Measurements from ENCODE around the gene CPT2. TPM values are rescaled to one million over a fixed set of nuclear protein-coding genes. Genes with fewer than 3 reads are reported as not detected.

Gene CPT2
- total RNA-seq, 4 donors from 2014 or later, result 20.0 to 37.3 (median 27.1) TPM

GRCh38 chr1:53172426-53173128 lies 24.0 kb upstream of the CPT2 start:
- H3K4me1 ChIP-seq, result peaks cover 0 to 30% (median 0%) of the 10 kb centered on the region in 3 donors
- WGBS, 2 donors, result 19 to 39% methylated on average over 6 of the region's 6 CpGs
- no peak overlapping the region for H3K4me3 ChIP-seq
- no peaks in the 10 kb centered on the region for H3K36me3 ChIP-seq
- TF ChIP-seq POLR2A (IDR thresholded peaks at IDR 0.05), result no peak
- TF ChIP-seq CTCF (IDR thresholded peaks at IDR 0.05), result no peak
- H3K27me3 ChIP-seq, result peaks cover 0 to 4% (median 0%) of the 10 kb centered on the region in 4 donors
- H3K9me3 ChIP-seq, result no peaks in the 10 kb centered on the region
- intact Hi-C loops (cut with DNase I), result no loop called here
- peak overlapping the region in 3 of 4 donors; percentile 0 to 47 (median 39) for H3K27ac ChIP-seq
- no peak for DNase-seq

GRCh38 chr1:53174971-53175913 lies 21.4 kb upstream of the CPT2 start:
- Histone ChIP-seq H3K36me3 (no peaks in the 10 kb centered on the region), H3K4me1 (peaks cover 0 to 30% (median 0%) of the 10 kb centered on the region in 3 donors), H3K27me3 (peaks cover 0 to 4% (median 0%) of the 10 kb centered on the region in 4 donors), H3K9me3 (no peaks in the 10 kb centered on the region), H3K4me3 (no peak overlapping the region), H3K27ac (peak overlapping the region in 1 of 4 donors; percentile 0)
- DNase-seq, result no peak
- intact Hi-C loops (cut with DNase I), result no loop called here
- TF ChIP-seq POLR2A (IDR thresholded peaks at IDR 0.05) (no peak), CTCF (IDR thresholded peaks at IDR 0.05) (no peak)
- WGBS, 2 donors, result 59 to 64% methylated on average over 9 of the region's 10 CpGs

- WGBS, 2 donors, result 42 to 53% methylated on average over 10 of the region's 10 CpGs
- Histone ChIP-seq H3K36me3 (no peaks in the 10 kb centered on the region), H3K4me1 (peaks cover 0 to 29% (median 0%) of the 10 kb centered on the region in 3 donors), H3K4me3 (no peak overlapping the region), H3K27ac (peak overlapping the region in 2 of 4 donors; percentile 63 to 76), H3K27me3 (peaks cover 0 to 4% (median 0%) of the 10 kb centered on the region in 4 donors), H3K9me3 (no peaks in the 10 kb centered on the region)
- no peak for DNase-seq
- intact Hi-C loops (cut with DNase I), result no loop called here
- TF ChIP-seq POLR2A (IDR thresholded peaks at IDR 0.05), result no peak
- no peak for TF ChIP-seq CTCF (IDR thresholded peaks at IDR 0.05)
These were observed 20.0 kb upstream of the CPT2 start for GRCh38 chr1:53176452-53177208.

GRCh38 chr1:53180226-53180625 lies 16.4 kb upstream of the CPT2 start:
- Histone ChIP-seq H3K4me1 (peaks cover 0 to 25% (median 10%) of the 10 kb centered on the region in 3 donors), H3K4me3 (no peak overlapping the region), H3K9me3 (no peaks in the 10 kb centered on the region), H3K27ac (no peak overlapping the region), H3K27me3 (no peaks in the 10 kb centered on the region), H3K36me3 (no peaks in the 10 kb centered on the region)
- no peak for TF ChIP-seq POLR2A (IDR thresholded peaks at IDR 0.05)
- TF ChIP-seq CTCF (IDR thresholded peaks at IDR 0.05), result no peak
- no peak for DNase-seq
- intact Hi-C loops (cut with DNase I), result loop anchor here (10.0 kb wide), 2 partner anchors 275 to 475 kb away; no protein-coding TSS in a partner anchor
- WGBS, 2 donors, result 75 to 87% methylated on average over 2 of the region's 2 CpGs

Data from esophagus squamous epithelium (tissue), 5 donors.